Adrenal gland (tissue), 12 donors: ENCODE measurements around the gene PEPD. TPM values are rescaled to one million over a fixed set of nuclear protein-coding genes. Genes with fewer than 3 reads are reported as not detected.

ENCODE experiments used
- DNase-seq, 7 donors: peaks; one replicate each; pipeline ENCODE4 v3.0.0-alpha.2; 2019 to 2020
- H3K27ac ChIP-seq, 5 donors: fragments of 200-600 bp; sonication (generic) in 4 of 5; 1 replicate in 3 of 5; 2 replicates in 2 of 5; pipeline versions ENCODE4 v1.5.1 to v1.8.0; 2016 to 2020; ENCODE audit warnings: mild to moderate bottlenecking in 1 of 5
- H3K27me3 ChIP-seq: fragments of 200-600 bp; 2 replicates; pipeline ENCODE4 v1.8.0; 2021
- H3K36me3 ChIP-seq, 2 donors: fragments of 200-600 bp; replicated peaks in 1 of 2; 1 replicate in 1 of 2; 2 replicates in 1 of 2; pipeline versions ENCODE4 v1.5.1 to v1.8.0; 2018 to 2022
- H3K4me1 ChIP-seq, 2 donors: fragments of 200-600 bp; replicated peaks in 1 of 2; 1 replicate in 1 of 2; 2 replicates in 1 of 2; pipeline versions ENCODE4 v1.5.1 to v1.8.0; 2018 to 2021
- H3K4me3 ChIP-seq, 4 donors: fragments of 200-600 bp; sonication (generic) in 3 of 4; one replicate each; pipeline ENCODE4 v1.5.1; 2016 to 2018
- H3K9me3 ChIP-seq, 3 donors: fragments of 200-600 bp; sonication (generic) in 1 of 3; replicated peaks in 1 of 3; 1 replicate in 2 of 3; 2 replicates in 1 of 3; pipeline versions ENCODE4 v1.5.1 to v1.8.0; 2016 to 2021
- CTCF ChIP-seq, 6 experiments: fragments of 450-650 bp in 4 of 6; fragments of 200-600 bp in 2 of 6; sonication (generic) in 1 of 6; IDR thresholded peaks; 1 replicate in 5 of 6; 2 replicates in 1 of 6; pipeline versions ENCODE4 v1.5.1 to v1.8.0; 2016 to 2021; ENCODE audit warnings: antibody characterized with exemption in 6 of 6, mild to moderate bottlenecking in 2 of 6, moderate library complexity in 1 of 6
- POLR2A ChIP-seq, 2 donors: fragments of 450-650 bp; IDR thresholded peaks; one replicate each; pipeline ENCODE4 v1.6.1; 2017; ENCODE audit warnings: antibody characterized with exemption in 2 of 2, mild to moderate bottlenecking in 2 of 2, moderate library complexity in 1 of 2
- WGBS, 4 donors: extraction: QIAGEN DNeasy Blood & Tissue Kit in 2 of 4; methylation state at CpG; one replicate each; pipeline versions ENCODE4 v1.1.5 to v1.1.7; 2013 to 2017; 5-methylcytosine and 5-hydroxymethylcytosine counted together
- intact Hi-C, 2 donors: fragments of 100-400 bp; cut with DNase I; formaldehyde crosslinking; loops; one replicate each; pipeline versions ENCODE4 v1.14.1 to v1.15.0; 2022 to 2023
- polyA plus RNA-seq, 3 donors: library from polyadenylated mRNA; stranded (reverse); fragments of 200-250 nt in 2 of 3; fragments of 350-450 nt in 1 of 3; fragmentation: Illumina TruSeq in 1 of 3; extraction: RNeasy Lipid Tissue Mini Kit (QIAGEN cat#74804) in 1 of 3; gene quantifications; one replicate each; pipeline ENCODE4 v1.2.3, GENCODE V29; 2013 to 2014
- total RNA-seq, 9 donors: library from RNA; depleted of rRNA in 4 of 9; stranded (reverse); fragments of >200 nt in 4 of 9; fragments of 120-200 nt in 1 of 9; fragmentation: NEBNext Ultra II Directional in 1 of 9; extraction: Animal tissue kit (Norgen Biotek cat#: 25700) in 1 of 9; gene quantifications; one replicate each; pipeline versions ENCODE4 v1.1.0 to v1.2.4, GENCODE V29; 2013 to 2023
- donor health status: healthy with polysubstance abuse.
- donor health status: Bipolar disorder and iron deficiency.
- donor health status: DM: yes; HTN: yes; CAD: no.
- donor health status: DM: no; HTN: no; CAD: no.
- donor health status: DM: no; HTN: no; CAD: no.
- donor health status: DM: yes; HTN: yes; CAD: no.

Gene PEPD
- total and polyA plus RNA-seq, 12 donors, result 24.4 to 311 (median 116) TPM

- TF ChIP-seq CTCF (IDR thresholded peaks at IDR 0.05), result no peak
- no peak for TF ChIP-seq POLR2A (IDR thresholded peaks at IDR 0.05)
Observed at GRCh38 chr19:33509774-33510173, 11.8 kb downstream of the PEPD start.

GRCh38 chr19:33508941-33509614 is 12.5 kb downstream of the PEPD start:
- 64 to 89% (median 76%) methylated on average over 10 to 12 of the region's 12 CpGs for WGBS, 4 donors

More at GRCh38 chr19:33509774-33510173, 11.8 kb downstream of the PEPD start:
- no peak for DNase-seq
- H3K36me3 ChIP-seq, result peaks cover 0 to 13% of the 10 kb centered on the region in 2 donors
- no peaks in the 10 kb centered on the region for H3K9me3 ChIP-seq
- H3K4me3 ChIP-seq, result no peak overlapping the region
- no peaks in the 10 kb centered on the region for H3K27me3 ChIP-seq
- intact Hi-C loops, result no loop called here
- H3K4me1 ChIP-seq, result no peaks in the 10 kb centered on the region
- H3K27ac ChIP-seq, result peak overlapping the region in 1 of 5 donors; percentile 78
- WGBS, 4 donors, result 93 to 98% (median 94%) methylated on average over 5 to 15 of the region's 15 CpGs

GRCh38 chr19:33508431-33508830 is 13.2 kb downstream of the PEPD start:
- H3K4me1 ChIP-seq, result no peaks in the 10 kb centered on the region
- H3K4me3 ChIP-seq, result no peak overlapping the region
- no peak for DNase-seq
- H3K27ac ChIP-seq, result no peak overlapping the region
- WGBS, 4 donors, result 88 to 93% (median 91%) methylated on average over 5 to 12 of the region's 12 CpGs
- no peaks in the 10 kb centered on the region for H3K27me3 ChIP-seq
- no peaks in the 10 kb centered on the region for H3K9me3 ChIP-seq
- TF ChIP-seq POLR2A (IDR thresholded peaks at IDR 0.05) (no peak), CTCF (IDR thresholded peaks at IDR 0.05) (no peak)
- H3K36me3 ChIP-seq, result peaks cover 0 to 13% of the 10 kb centered on the region in 2 donors
- intact Hi-C loops, result no loop called here

More at GRCh38 chr19:33508941-33509614, 12.5 kb downstream of the PEPD start:
- H3K4me3 ChIP-seq, result no peak overlapping the region
- no peaks in the 10 kb centered on the region for H3K9me3 ChIP-seq
- H3K36me3 ChIP-seq, result peaks cover 0 to 13% of the 10 kb centered on the region in 2 donors
- H3K4me1 ChIP-seq, result no peaks in the 10 kb centered on the region
- TF ChIP-seq CTCF (IDR thresholded peaks at IDR 0.05) (no peak), POLR2A (IDR thresholded peaks at IDR 0.05) (no peak)
- peak overlapping the region in 2 of 5 donors; percentile 3 to 78 for H3K27ac ChIP-seq
- DNase-seq, result peak in 4 of 7 donors; percentile 53 to 76 (median 58)
- intact Hi-C loops, result no loop called here
- H3K27me3 ChIP-seq, result no peaks in the 10 kb centered on the region

GRCh38 chr19:33508009-33508408 is 13.6 kb downstream of the PEPD start:
- Histone ChIP-seq H3K9me3 (no peaks in the 10 kb centered on the region), H3K27me3 (no peaks in the 10 kb centered on the region), H3K27ac (no peak overlapping the region), H3K4me3 (no peak overlapping the region), H3K36me3 (peaks cover 0 to 13% of the 10 kb centered on the region in 2 donors), H3K4me1 (no peaks in the 10 kb centered on the region)
- TF ChIP-seq CTCF (IDR thresholded peaks at IDR 0.05) (no peak), POLR2A (IDR thresholded peaks at IDR 0.05) (no peak)
- intact Hi-C loops, result no loop called here
- no peak for DNase-seq
- 86 to 97% (median 94%) methylated on average over 5 to 7 of the region's 7 CpGs; no CpG with 5 or more reads in 1 of the 4 donors for WGBS, 4 donors
